RKO (cell line): Measurements from ENCODE around the gene OLFML2A.
"Not testable (repeated sequence)": the region's sequence is repeated elsewhere in the genome, so short reads cannot be mapped to it uniquely, and the experiment has no call there.

Experiments
- DNase-seq: peaks from one replicate; pipeline ENCODE4 v3.0.0-alpha.2; 2016; ENCODE audit warnings: low spot score

The OLFML2A gene

DNA sequence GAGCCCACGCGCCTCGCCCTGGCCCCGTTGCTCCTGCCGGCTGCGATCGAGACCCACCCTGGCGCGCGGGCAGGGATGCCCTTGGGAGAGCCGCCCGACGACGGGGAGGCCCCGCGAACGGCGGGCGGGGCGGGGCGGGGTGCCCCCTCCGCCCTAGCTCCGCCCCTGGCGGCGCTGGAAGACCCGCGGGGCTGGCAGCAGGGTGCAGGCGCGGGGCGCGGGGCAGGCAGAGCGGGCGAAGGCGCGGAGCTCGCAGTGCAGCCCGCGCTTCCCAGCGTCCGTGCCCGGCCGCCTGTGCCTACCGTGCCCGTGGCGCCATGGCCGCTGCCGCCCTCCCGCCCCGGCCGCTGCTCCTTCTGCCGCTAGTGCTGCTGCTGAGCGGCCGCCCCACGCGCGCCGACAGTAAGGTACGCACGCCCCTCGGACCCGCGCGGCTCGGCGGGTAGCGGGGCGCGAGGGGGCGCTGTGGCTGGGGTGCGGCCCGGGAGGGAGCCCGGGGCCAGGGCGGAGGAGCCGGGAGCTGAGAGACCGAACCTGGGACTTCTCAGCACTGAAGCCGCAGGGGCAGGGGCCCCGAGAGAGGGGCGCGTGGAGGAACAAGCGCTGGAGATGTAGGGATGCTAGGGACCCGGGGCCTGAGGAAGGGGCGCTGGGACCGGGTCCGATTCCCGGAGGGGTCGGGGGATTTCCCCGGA is at the start of gene OLFML2A:
TSS of gene OLFML2A (plus strand) at position 180 of the 695 bp plus-strand sequence. CDS start at position 318, 138 bp downstream.
- DNase-seq, result no peak

GRCh38 chr9:124730772-124731171 is 46.2 kb upstream of the OLFML2A start:
- no peak for DNase-seq

GRCh38 chr9:124733964-124734740 is 42.8 kb upstream of the OLFML2A start:
- no peak for DNase-seq

DNA sequence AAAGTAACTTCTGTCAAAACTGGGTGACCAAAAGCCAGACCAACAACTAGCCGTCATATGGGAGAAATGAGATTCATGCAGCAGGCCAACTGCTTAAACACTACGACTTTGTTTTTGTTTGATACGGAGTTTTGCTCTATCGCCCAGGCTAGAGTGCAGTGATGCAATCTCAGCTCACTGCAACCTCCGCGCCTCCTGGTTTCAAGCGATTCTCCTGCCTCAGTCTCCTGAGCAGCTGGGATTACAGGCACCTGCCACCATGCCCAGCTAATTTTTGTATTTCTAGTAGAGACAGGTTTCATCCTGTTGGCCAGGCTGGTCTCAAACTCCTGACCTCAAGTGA is 42.2 kb upstream of the OLFML2A start:
- not testable (repeated sequence) for DNase-seq

GRCh38 chr9:124735121-124735520 is 41.8 kb upstream of the OLFML2A start:
- DNase-seq, result no peak

- not testable (repeated sequence) for DNase-seq
Measured at GRCh38 chr9:124738075-124738474, 38.9 kb upstream of the OLFML2A start.

GRCh38 chr9:124739360-124739759 is 37.6 kb upstream of the OLFML2A start:
- DNase-seq, result no peak

DNA sequence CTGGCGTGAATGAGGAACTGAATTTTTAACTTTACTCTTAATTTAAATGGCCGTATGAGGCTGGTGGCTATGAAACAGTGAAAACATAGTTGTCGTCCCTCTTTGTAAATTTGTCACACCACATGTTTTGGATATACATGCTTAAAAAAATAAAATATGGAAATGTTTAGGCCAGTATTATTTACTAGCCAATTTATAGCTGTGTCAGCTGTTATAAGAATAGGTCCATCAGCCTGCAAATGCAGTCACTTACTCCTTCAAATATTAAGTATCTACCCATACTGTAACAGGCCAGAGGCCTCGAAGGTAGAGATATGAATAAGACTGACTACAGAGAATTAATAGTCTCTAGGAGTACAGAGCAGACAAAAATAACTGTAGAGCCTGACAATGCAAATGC is 35.8 kb upstream of the OLFML2A start:
- DNase-seq, result no peak

- no peak for DNase-seq
Measured at GRCh38 chr9:124741662-124742061, 35.3 kb upstream of the OLFML2A start.

DNA sequence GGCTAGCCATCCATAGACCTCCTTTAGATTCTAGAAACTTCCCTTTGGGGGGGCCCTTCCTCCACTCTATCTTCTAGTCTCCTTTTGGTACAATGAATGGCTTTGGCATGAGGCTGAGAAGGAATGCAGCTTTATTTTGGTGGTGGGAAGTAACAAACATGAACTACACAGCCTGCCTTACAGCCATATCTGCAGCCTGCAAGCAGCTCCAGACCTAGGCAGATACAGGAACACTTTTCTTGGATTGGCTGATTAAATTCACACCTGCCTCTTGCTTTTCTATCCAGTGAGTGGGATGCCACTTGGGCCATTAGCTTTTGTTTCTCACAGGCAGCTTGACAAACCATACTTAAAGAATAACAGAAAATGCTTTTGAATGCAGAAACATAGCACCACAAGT is 34.0 kb upstream of the OLFML2A start:
- DNase-seq, result no peak

GRCh38 chr9:124743686-124744348 is 33.1 kb upstream of the OLFML2A start:
- DNase-seq, result no peak

GRCh38 chr9:124747065-124747464 is 29.9 kb upstream of the OLFML2A start:
- DNase-seq, result no peak

DNA sequence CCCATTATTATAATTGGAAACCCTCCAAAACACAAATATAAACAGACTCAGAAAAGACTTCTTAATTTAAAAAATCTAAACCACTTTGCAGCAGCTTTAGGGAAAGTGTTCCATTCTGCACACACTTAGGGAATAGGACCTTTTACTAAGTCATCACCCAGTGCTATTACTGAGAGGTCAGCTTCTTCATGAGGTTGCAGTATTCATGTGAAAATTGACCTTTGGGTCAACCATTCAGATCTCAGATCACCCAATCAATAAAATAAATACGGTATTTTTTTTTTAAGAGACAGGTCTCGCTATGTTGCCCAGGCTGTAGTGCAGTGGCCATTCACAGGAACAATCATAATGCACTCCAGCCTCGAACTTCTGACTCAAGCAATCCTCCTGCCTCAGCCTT is 27.6 kb upstream of the OLFML2A start:
- no peak for DNase-seq

DNA sequence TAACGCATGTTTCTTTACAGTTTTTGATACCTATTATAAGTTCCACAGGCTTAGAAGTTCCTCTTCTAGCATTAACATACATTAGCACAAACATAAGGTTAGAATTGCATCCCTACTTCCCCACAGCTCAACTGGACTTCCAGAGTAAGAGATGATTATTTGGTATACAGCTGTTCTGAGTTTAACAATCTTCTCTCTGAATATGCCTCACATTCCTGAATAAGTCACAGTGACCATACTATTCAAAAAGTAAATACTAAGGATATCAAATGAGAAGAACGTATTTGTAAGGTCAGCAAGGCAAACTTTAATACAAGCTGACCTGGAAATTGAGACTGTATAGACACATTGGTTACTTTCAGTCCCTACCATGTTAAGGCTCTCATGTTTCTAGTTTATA is 27.2 kb upstream of the OLFML2A start:
- no peak for DNase-seq

- peak; percentile 54 for DNase-seq
Measured at GRCh38 chr9:124752967-124753366, 24.0 kb upstream of the OLFML2A start.

DNA sequence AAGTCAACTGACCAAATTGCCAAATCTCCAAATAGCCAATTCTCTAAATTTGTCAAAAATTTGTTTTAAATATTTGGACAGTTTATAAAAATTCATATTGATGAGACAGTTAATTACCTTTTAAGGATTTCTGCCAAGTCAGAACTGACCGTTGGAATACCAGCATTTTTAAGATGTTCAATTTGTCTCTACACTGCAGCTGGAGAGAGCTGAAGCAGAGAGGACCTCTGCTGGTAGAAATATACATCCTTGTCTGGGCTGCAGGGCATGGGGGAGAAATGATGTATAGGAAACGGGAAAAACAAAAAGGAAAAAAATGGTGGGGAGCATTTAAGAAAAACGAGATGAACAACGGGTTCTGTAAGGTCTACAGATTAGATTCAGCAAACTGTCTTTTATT is 22.6 kb upstream of the OLFML2A start:
- DNase-seq, result no peak

GRCh38 chr9:124755061-124755460 is 21.9 kb upstream of the OLFML2A start:
- DNase-seq, result no peak

GRCh38 chr9:124756011-124756410 is 20.9 kb upstream of the OLFML2A start:
- no peak for DNase-seq

DNA sequence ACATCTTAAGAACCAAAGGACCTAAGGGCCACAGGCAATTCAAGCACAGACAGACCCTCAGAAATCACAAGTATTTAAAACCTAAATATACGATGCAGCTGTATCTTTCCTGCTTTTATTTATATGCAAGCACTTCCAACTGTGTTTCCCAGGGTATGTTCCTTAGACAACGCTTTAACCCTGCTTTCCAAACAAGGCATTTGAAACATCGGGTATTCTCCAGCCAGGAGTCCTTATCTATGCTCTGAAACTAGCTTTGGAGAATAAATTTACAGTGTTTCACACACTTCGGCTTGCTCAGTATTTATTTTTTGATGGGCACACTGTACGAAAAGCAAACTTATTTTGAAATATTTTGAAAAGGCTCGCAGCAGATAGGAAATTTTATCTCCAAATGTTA is 19.3 kb upstream of the OLFML2A start:
- no peak for DNase-seq

GRCh38 chr9:124758061-124758460 is 18.9 kb upstream of the OLFML2A start:
- DNase-seq, result no peak

DNA sequence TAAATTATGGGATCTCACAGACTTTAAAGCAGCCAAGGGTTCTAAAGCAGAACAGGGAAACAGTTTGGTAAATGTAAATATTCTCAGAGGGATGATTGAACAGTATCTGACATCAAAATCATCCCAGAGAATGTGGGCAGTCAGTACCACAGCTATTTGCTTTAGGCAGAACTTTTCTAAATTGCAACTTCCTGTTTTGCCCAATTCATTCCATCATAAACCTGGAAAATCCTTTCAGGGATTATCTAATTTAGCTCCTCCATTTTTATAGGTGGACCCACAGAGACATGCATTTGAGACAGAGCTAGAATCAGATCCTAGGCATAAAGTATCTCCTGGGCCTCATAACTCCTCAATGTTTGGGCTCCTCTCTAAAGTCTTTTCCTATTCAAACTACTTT is 18.2 kb upstream of the OLFML2A start:
- DNase-seq, result no peak

DNA sequence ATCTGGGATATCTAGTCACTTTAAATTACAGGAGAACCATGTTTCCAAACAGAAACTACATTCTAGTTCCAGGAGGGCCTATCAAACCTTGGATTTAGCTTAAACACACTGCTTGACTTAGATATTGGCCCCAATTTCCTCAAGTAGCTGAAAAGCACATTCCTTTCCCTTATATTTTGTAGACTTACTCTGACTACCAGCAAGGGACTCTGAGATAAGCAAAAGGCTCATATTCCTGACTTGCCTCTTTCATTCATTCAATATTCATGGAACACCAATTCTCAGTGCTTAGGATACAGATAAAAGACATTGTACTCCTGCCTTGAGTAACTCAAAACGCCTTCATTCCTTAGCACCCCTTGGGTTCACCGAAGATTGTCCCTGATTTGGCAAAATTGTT is 17.6 kb upstream of the OLFML2A start:
- no peak for DNase-seq

DNA sequence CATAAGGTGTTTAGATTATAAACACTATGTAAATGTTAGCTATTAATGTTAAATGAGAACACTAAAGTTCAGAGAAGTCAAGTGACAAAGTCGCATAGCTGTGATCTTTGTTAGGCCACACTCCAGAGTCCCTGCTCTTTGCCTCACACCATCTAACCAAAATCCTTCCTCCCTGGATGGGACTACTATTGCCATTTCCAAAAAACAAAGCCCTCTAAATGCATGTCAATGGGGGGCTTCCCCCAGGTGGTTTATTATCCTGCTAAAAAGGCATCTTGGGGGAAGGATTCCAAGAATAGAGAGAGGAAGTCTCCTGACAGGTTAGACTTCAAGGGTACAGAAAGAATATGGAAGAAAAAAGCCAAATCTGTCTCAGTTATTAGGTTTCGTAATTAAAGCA is 16.2 kb upstream of the OLFML2A start:
- DNase-seq, result no peak
